Measurements from ENCODE around the gene PRR13. TPM values are rescaled to one million over a fixed set of nuclear protein-coding genes. Genes with fewer than 3 reads are reported as not detected.

The PRR13 gene
- total and polyA plus RNA-seq, 2 of the 13 experiments (the other 11 are each of a cell fraction or from before 2014, with no cell fraction given): 65.0 to 102 TPM

- Histone ChIP-seq H3K27ac (ENCODE audit: extremely low read length, insufficient read depth, low read length) (no peak overlapping the region), H2AFZ (ENCODE audit: low read length) (no peak overlapping the region), H3K9ac (ENCODE audit: insufficient read depth, low read depth, low read length) (no peak overlapping the region), H3K4me2 (ENCODE audit: low read depth, low read length) (no peak overlapping the region), H4K20me1 (ENCODE audit: insufficient read depth, low read length) (peaks cover 39% of the 10 kb centered on the region), H3K27me3 (ENCODE audit: control insufficient read depth in 1 of 2, insufficient read depth in 2 of 2, low read length in 2 of 2) (no peaks in the 10 kb centered on the region), H3K9me3 (ENCODE audit: low read length) (no peaks in the 10 kb centered on the region), H3K4me3 (replicated peaks in 1 of 3; ENCODE audit: insufficient read depth in 1 of 3, low read depth in 2 of 3, low read length in 3 of 3) (no peak overlapping the region), H3K4me1 (ENCODE audit: insufficient read depth, low read length) (no peaks in the 10 kb centered on the region), H3K36me3 (replicated peaks in 1 of 2; ENCODE audit: control insufficient read depth in 1 of 2, insufficient read depth in 2 of 2, low read length in 2 of 2) (peaks cover 38 to 90% of the 10 kb centered on the region in 2 experiments), H3K79me2 (ENCODE audit: insufficient read depth, low read length) (peaks cover 21% of the 10 kb centered on the region)
- no peak for FAIRE-seq
- intact Hi-C loops (cut with micrococcal nuclease; ENCODE audit: unreplicated experiment): no loop called here
- ATAC-seq: peak; percentile 43
- BruUV-seq (replicated peaks): no TSS peak
- 91% methylated on average over 2 of the region's 2 CpGs for WGBS (ENCODE audit: low lambda C conversion rate)
- POLR2A ChIA-PET: interaction anchor here (0.8 to 1.7 kb wide), 4 partner anchors 20 to 97 kb away, joined by 3 to 8 read pairs (median 4); partner anchors contain the start of genes SP1 and TARBP2
- CTCF ChIA-PET (ENCODE audit: low intra/inter-chr PET ratio, low total read pairs): no interaction called here
- no peak for DNase-seq (ENCODE audit: low spot score)
- in situ Hi-C loops (cut with HindIII; ENCODE audit: extremely low pct_ligation_motif_present, low pct_unique_long_range_greater_than_20kb): no loop called here
- TF ChIP-seq KAT2B (IDR thresholded peaks at IDR 0.05; ENCODE audit: borderline replicate concordance, low read depth, low read length): no peak
- TF ChIP-seq PRDM4 (CRISPR knock-in tag; IDR thresholded peaks at IDR 0.05; ENCODE audit: borderline replicate concordance): no peak
- TF ChIP-seq MLXIP (CRISPR knock-in tag; IDR thresholded peaks at IDR 0.05; ENCODE audit: borderline replicate concordance): no peak
- TF ChIP-seq MED8 (CRISPR knock-in tag; IDR thresholded peaks at IDR 0.05; ENCODE audit: insufficient replicate concordance): no peak
- no peak for TF ChIP-seq PHF5A (CRISPR knock-in tag; IDR thresholded peaks at IDR 0.05; ENCODE audit: low read depth, unreplicated experiment)
- TF ChIP-seq NR1H2 (CRISPR knock-in tag; IDR thresholded peaks at IDR 0.05; ENCODE audit: borderline replicate concordance, low read depth): no peak
- no peak for TF ChIP-seq GMEB2 (CRISPR knock-in tag; IDR thresholded peaks at IDR 0.05; ENCODE audit: low read depth)
- TF ChIP-seq ZNF800 (CRISPR knock-in tag; IDR thresholded peaks at IDR 0.05): no peak
- TF ChIP-seq PITX1 (CRISPR knock-in tag; IDR thresholded peaks at IDR 0.05): no peak
- no peak for TF ChIP-seq HHEX (CRISPR knock-in tag; IDR thresholded peaks at IDR 0.05)
- TF ChIP-seq CHD4 (IDR thresholded peaks at IDR 0.05; ENCODE audit: borderline replicate concordance, low read length): no peak
- TF ChIP-seq PLSCR1 (CRISPR knock-in tag; IDR thresholded peaks at IDR 0.05; ENCODE audit: borderline replicate concordance): no peak
- TF ChIP-seq ZNF251 (CRISPR knock-in tag; IDR thresholded peaks at IDR 0.05): no peak
- peak; percentile 59 for TF ChIP-seq RBM22 (optimal IDR thresholded peaks at IDR 0.05; ENCODE audit: low read length)
- no peak for TF ChIP-seq FOXP1 (IDR thresholded peaks at IDR 0.05)
- no peak for TF ChIP-seq FOXP1 (CRISPR knock-in tag; IDR thresholded peaks at IDR 0.05)
Measured at GRCh38 chr12:53476769-53477209, 35.3 kb downstream of the PRR13 start.

Data from HepG2 (cell line).